SH-SY5Y (cell line): Measurements from ENCODE around the gene TSSC4.

Source experiments
- GATA2 ChIP-seq: IDR thresholded peaks from 2 replicates; pipeline ENCODE4 v1.6.1; 2011; ENCODE audit warnings: mild to moderate bottlenecking, low read depth, low read length
- GATA3 ChIP-seq: IDR thresholded peaks from 2 replicates; pipeline ENCODE4 v1.6.1; 2011; ENCODE audit warnings: low read depth, mild to moderate bottlenecking, low read length, moderate library complexity

DNA sequence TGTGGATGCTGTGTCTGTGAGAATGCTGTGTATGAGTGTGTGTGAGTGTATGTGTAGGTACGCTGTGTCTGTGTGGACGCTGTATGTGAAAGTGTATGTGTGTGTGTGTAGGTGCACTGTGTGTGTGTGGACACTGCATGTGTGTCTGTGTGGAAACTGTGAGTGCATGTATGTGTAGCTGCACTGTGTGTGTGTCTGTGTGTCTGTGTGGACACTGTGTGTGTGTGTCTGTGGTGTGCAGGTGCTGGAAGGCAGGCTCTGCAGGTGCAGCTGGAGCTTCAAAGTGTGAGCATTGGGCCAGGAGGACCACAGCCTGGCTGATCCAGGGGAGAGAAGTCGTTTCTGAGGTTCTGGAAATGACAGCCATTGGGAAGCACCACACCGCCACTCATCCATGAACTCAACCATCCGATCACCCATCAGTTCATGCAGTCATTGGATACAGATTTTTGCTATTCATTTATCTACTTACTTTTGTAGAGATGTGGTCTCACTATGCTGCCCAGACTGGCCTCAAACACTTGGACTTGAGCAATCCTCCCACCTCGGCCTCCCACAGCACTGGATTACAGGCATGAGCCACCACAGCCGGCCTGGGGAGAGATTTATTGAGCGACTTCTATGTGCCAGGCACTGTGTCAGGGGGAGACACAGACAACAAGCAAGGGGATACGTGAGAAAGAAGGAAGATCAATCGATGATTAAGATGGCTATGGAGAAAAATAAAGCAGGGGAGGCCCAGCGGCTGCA, 34.1 kb downstream of the TSSC4 start:
- TF ChIP-seq GATA3 (no peak), GATA2 (no peak)
